ENCODE data around the gene MADCAM1.

MADCAM1 gene

DNA sequence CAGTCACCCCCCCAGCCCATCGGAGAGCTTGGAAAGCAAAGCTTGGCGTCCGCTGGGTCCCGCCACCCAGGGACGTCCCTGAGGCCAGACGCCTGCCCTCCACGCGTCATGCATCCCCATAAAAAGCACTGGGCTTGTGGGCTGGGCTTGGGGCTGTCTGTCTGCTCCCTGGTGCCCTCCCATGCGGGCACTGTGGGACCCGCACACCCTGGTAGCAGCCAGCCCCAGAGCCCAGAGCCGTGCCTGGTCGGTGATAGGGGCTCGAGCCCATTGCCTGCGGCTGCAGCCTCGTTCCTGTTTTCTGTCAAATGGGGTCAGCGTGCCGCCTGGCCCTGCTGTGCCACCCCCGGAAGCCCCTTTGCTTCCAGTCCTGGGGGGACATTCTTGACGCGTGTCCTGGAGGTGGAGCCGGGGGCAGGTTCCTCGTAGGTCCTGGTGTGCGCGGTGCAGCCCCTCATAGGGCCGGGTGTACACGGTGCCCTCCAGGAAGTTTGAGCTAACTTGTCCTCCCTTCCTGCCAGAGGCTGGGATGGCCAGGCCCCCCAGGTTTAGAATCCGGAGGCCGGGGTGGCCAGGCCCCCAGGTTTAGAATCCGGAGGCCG lies 43.2 kb downstream of the MADCAM1 start:
- H3K4me1 ChIP-seq (ENCODE audit: control insufficient read depth in 2 of 2, insufficient read depth in 1 of 2, low read depth in 1 of 2, low read length in 2 of 2), result no peaks in the 10 kb centered on the region
- H3K27me3 ChIP-seq (ENCODE audit: control insufficient read depth in 3 of 3, insufficient read depth in 3 of 3, low read depth in 1 of 3, low read length in 3 of 3), result no peaks in the 10 kb centered on the region
- DNase-seq (ENCODE audit: low spot score), result no peak
- H3K18ac ChIP-seq (ENCODE audit: low read length), result peak overlapping the region; percentile 11
- H2BK15ac ChIP-seq (ENCODE audit: low read length), result no peak overlapping the region
- H2AFZ ChIP-seq (ENCODE audit: low read length), result no peak overlapping the region
- H4K8ac ChIP-seq (ENCODE audit: low read depth, low read length), result no peak overlapping the region
- H3K79me1 ChIP-seq (ENCODE audit: low read depth, low read length), result peaks cover 32% of the 10 kb centered on the region
- H3K4me2 ChIP-seq (ENCODE audit: insufficient read depth, low read length, poor library complexity, severe bottlenecking), result no peak overlapping the region
- H3K36me3 ChIP-seq (replicated peaks in 1 of 2; ENCODE audit: control insufficient read depth in 2 of 2, insufficient read depth in 2 of 2, low read length in 2 of 2), result peaks cover 49 to 74% of the 10 kb centered on the region in 2 donors
- no peaks in the 10 kb centered on the region for H3K9me3 ChIP-seq (replicated peaks in 1 of 2; ENCODE audit: control insufficient read depth in 2 of 2, insufficient read depth in 1 of 2, low read depth in 1 of 2, low read length in 2 of 2)
- no peak overlapping the region for H2AK5ac ChIP-seq (ENCODE audit: low read depth, low read length)
- no peak overlapping the region for H2BK120ac ChIP-seq (ENCODE audit: low read depth, low read length)
- no peak overlapping the region for H3K14ac ChIP-seq (ENCODE audit: low read length)
- no CpG with 5 or more reads among the region's 30 CpGs for WGBS, 2 donors (ENCODE audit: extremely low coverage in 2 of 2, insufficient read length in 2 of 2, insufficient replicate concordance in 1 of 2)
- H3K4me3 ChIP-seq (ENCODE audit: low read length in 2 of 2), result no peak overlapping the region
- H3K27ac ChIP-seq (replicated peaks; ENCODE audit: low read length), result no peak overlapping the region
- no peak overlapping the region for H3K4ac ChIP-seq (ENCODE audit: low read length)
- H4K91ac ChIP-seq (ENCODE audit: low read depth, low read length, poor library complexity), result no peak overlapping the region
- H3K9ac ChIP-seq (ENCODE audit: low read depth, low read length, poor library complexity), result peak overlapping the region; percentile 44
- no peak overlapping the region for H2BK5ac ChIP-seq (ENCODE audit: low read length)
- H2BK12ac ChIP-seq (ENCODE audit: low read length), result peak overlapping the region; percentile 41
- H3K23ac ChIP-seq (ENCODE audit: low read depth, low read length, poor library complexity), result peak overlapping the region; percentile 55

DNA sequence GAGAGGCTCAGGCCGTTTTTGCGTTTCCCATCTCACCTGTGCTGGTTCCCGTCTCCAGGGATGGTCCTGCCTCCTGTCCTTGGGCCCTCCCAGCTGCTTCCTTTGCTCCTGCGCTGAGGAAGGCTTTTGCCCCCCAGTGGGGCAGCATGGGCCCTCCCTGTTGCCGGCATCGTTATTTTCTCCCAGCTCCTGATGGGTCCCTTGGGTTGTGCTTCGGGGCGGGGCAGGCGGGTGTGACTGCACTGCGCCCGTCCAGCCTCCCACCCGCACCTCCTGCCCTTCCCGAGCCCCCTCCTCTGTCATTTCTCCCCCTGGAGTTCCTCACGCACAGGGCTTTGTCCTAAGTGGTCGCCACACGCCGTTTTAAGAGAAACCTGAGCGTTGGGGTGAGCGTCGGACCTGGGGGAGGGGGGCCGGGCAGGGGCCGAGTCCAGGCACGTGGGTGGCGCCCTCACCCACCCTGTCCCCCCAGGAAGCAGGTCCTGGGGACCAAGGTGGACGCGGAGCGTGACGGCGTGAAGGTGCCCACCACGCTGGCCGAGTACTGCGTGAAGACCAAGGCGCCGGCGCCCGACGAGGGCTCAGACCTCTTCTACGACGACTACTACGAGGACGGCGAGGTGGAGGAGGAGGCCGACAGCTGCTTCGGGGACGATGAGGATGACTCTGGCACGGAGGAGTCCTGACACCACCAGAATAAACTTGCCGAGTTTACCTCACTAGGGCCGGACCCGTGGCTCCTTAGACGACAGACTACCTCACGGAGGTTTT lies 44.8 kb downstream of the MADCAM1 start:
- no peak overlapping the region for H3K4ac ChIP-seq (ENCODE audit: low read length)
- H3K27ac ChIP-seq (replicated peaks; ENCODE audit: low read length), result no peak overlapping the region
- H3K27me3 ChIP-seq (ENCODE audit: control insufficient read depth in 3 of 3, insufficient read depth in 3 of 3, low read depth in 1 of 3, low read length in 3 of 3), result no peaks in the 10 kb centered on the region
- no peak overlapping the region for H3K4me3 ChIP-seq (ENCODE audit: low read length in 2 of 2)
- H3K14ac ChIP-seq (ENCODE audit: low read length), result no peak overlapping the region
- H4K91ac ChIP-seq (ENCODE audit: low read depth, low read length, poor library complexity), result no peak overlapping the region
- H2AFZ ChIP-seq (ENCODE audit: low read length), result no peak overlapping the region
- H3K4me2 ChIP-seq (ENCODE audit: insufficient read depth, low read length, poor library complexity, severe bottlenecking), result no peak overlapping the region
- no peak overlapping the region for H2BK12ac ChIP-seq (ENCODE audit: low read length)
- H3K36me3 ChIP-seq (replicated peaks in 1 of 2; ENCODE audit: control insufficient read depth in 2 of 2, insufficient read depth in 2 of 2, low read length in 2 of 2), result peaks cover 38 to 60% of the 10 kb centered on the region in 2 donors
- no peak overlapping the region for H2BK120ac ChIP-seq (ENCODE audit: low read depth, low read length)
- H2BK15ac ChIP-seq (ENCODE audit: low read length), result no peak overlapping the region
- peaks cover 24% of the 10 kb centered on the region for H3K79me1 ChIP-seq (ENCODE audit: low read depth, low read length)
- no peak overlapping the region for H3K23ac ChIP-seq (ENCODE audit: low read depth, low read length, poor library complexity)
- no peak overlapping the region for H3K18ac ChIP-seq (ENCODE audit: low read length)
- H3K4me1 ChIP-seq (ENCODE audit: control insufficient read depth in 2 of 2, insufficient read depth in 1 of 2, low read depth in 1 of 2, low read length in 2 of 2), result peaks cover 0 to 2% of the 10 kb centered on the region in 2 donors
- WGBS, 2 donors (ENCODE audit: extremely low coverage in 2 of 2, insufficient read length in 2 of 2, insufficient replicate concordance in 1 of 2), result no CpG with 5 or more reads among the region's 51 CpGs
- H2BK5ac ChIP-seq (ENCODE audit: low read length), result no peak overlapping the region
- H2AK5ac ChIP-seq (ENCODE audit: low read depth, low read length), result no peak overlapping the region
- H3K9ac ChIP-seq (ENCODE audit: low read depth, low read length, poor library complexity), result no peak overlapping the region
- no peak overlapping the region for H4K8ac ChIP-seq (ENCODE audit: low read depth, low read length)
- no peak for DNase-seq (ENCODE audit: low spot score)
- H3K9me3 ChIP-seq (replicated peaks in 1 of 2; ENCODE audit: control insufficient read depth in 2 of 2, insufficient read depth in 1 of 2, low read depth in 1 of 2, low read length in 2 of 2), result no peaks in the 10 kb centered on the region

DNA sequence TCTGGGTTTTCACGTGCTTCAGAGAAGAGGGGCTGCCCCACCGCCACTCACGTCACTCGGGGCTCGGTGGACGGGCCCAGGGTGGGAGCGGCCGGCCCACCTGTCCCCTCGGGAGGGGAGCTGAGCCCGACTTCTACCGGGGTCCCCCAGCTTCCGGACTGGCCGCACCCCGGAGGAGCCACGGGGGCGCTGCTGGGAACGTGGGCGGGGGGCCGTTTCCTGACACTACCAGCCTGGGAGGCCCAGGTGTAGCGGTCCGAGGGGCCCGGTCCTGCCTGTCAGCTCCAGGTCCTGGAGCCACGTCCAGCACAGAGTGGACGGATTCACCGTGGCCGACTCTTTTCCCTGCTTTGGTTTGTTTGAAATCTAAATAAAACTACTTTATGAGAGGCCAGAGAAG lies 45.4 kb downstream of the MADCAM1 start:
- Histone ChIP-seq H3K4me1 (ENCODE audit: control insufficient read depth in 2 of 2, insufficient read depth in 1 of 2, low read depth in 1 of 2, low read length in 2 of 2) (peaks cover 0 to 2% of the 10 kb centered on the region in 2 donors), H3K23ac (ENCODE audit: low read depth, low read length, poor library complexity) (peak overlapping the region; percentile 55), H2AK5ac (ENCODE audit: low read depth, low read length) (no peak overlapping the region), H4K91ac (ENCODE audit: low read depth, low read length, poor library complexity) (no peak overlapping the region), H3K36me3 (replicated peaks in 1 of 2; ENCODE audit: control insufficient read depth in 2 of 2, insufficient read depth in 2 of 2, low read length in 2 of 2) (peaks cover 32 to 54% of the 10 kb centered on the region in 2 donors), H3K18ac (ENCODE audit: low read length) (no peak overlapping the region), H3K4me2 (ENCODE audit: insufficient read depth, low read length, poor library complexity, severe bottlenecking) (no peak overlapping the region), H2BK5ac (ENCODE audit: low read length) (no peak overlapping the region), H3K9ac (ENCODE audit: low read depth, low read length, poor library complexity) (no peak overlapping the region), H2BK120ac (ENCODE audit: low read depth, low read length) (no peak overlapping the region), H2AFZ (ENCODE audit: low read length) (no peak overlapping the region), H3K27ac (replicated peaks; ENCODE audit: low read length) (no peak overlapping the region), H2BK12ac (ENCODE audit: low read length) (no peak overlapping the region), H3K4me3 (ENCODE audit: low read length in 2 of 2) (no peak overlapping the region), H4K8ac (ENCODE audit: low read depth, low read length) (no peak overlapping the region), H3K9me3 (replicated peaks in 1 of 2; ENCODE audit: control insufficient read depth in 2 of 2, insufficient read depth in 1 of 2, low read depth in 1 of 2, low read length in 2 of 2) (no peaks in the 10 kb centered on the region), H3K14ac (ENCODE audit: low read length) (no peak overlapping the region), H3K79me1 (ENCODE audit: low read depth, low read length) (peaks cover 18% of the 10 kb centered on the region), H2BK15ac (ENCODE audit: low read length) (no peak overlapping the region), H3K27me3 (ENCODE audit: control insufficient read depth in 3 of 3, insufficient read depth in 3 of 3, low read depth in 1 of 3, low read length in 3 of 3) (no peaks in the 10 kb centered on the region), H3K4ac (ENCODE audit: low read length) (no peak overlapping the region)
- WGBS, 2 donors (ENCODE audit: extremely low coverage in 2 of 2, insufficient read length in 2 of 2, insufficient replicate concordance in 1 of 2), result no CpG with 5 or more reads among the region's 26 CpGs
- no peak for DNase-seq (ENCODE audit: low spot score)

DNA sequence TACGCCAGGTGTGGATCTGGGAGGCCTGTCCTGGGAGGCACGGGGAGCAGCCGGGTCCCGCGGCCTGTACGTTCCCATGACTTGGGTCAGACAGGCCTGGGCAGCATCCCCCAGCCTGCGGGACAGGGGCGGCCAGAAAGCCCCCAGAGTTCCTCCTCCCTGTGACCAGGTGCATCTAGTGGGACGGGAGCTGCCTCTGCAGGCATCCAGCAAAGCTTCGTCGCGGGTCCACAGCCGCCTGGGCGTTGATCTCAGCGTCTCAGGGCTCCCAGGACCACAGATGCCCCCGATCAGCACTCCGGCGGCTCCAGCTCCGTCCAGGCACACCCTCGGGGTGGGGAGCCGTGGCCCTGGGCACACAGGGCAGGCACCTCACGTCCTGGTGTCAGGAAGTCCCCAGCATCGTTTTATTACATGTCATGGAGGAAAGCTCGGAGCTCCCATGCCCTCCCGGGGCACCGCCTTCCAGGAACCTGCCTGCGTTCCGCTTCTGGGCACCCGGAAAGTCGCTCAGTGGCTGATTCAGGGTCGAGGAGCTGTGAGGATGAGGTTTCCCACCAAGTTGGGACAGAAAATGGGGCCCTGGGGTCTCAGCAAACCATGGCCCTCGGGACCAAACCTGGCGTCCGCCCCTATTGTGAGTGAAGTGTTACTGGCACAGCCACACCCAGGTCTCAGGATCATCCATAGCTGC lies 46.0 kb downstream of the MADCAM1 start:
- WGBS, 2 donors (ENCODE audit: extremely low coverage in 2 of 2, insufficient read length in 2 of 2, insufficient replicate concordance in 1 of 2), result no CpG with 5 or more reads among the region's 34 CpGs
- Histone ChIP-seq H2BK120ac (ENCODE audit: low read depth, low read length) (no peak overlapping the region), H3K9me3 (replicated peaks in 1 of 2; ENCODE audit: control insufficient read depth in 2 of 2, insufficient read depth in 1 of 2, low read depth in 1 of 2, low read length in 2 of 2) (no peaks in the 10 kb centered on the region)

More for the DNA sequence above, 46.0 kb downstream of the MADCAM1 start:
- no peak overlapping the region for H2AFZ ChIP-seq (ENCODE audit: low read length)
- H3K36me3 ChIP-seq (replicated peaks in 1 of 2; ENCODE audit: control insufficient read depth in 2 of 2, insufficient read depth in 2 of 2, low read length in 2 of 2), result peaks cover 27 to 49% of the 10 kb centered on the region in 2 donors
- H3K4me1 ChIP-seq (ENCODE audit: control insufficient read depth in 2 of 2, insufficient read depth in 1 of 2, low read depth in 1 of 2, low read length in 2 of 2), result peaks cover 0 to 2% of the 10 kb centered on the region in 2 donors
- H3K79me1 ChIP-seq (ENCODE audit: low read depth, low read length), result peaks cover 14% of the 10 kb centered on the region
- H4K8ac ChIP-seq (ENCODE audit: low read depth, low read length), result no peak overlapping the region
- no peak overlapping the region for H3K4ac ChIP-seq (ENCODE audit: low read length)
- no peak overlapping the region for H2BK5ac ChIP-seq (ENCODE audit: low read length)
- no peak overlapping the region for H4K91ac ChIP-seq (ENCODE audit: low read depth, low read length, poor library complexity)
- peak overlapping the region; percentile 55 for H3K23ac ChIP-seq (ENCODE audit: low read depth, low read length, poor library complexity)
- H3K9ac ChIP-seq (ENCODE audit: low read depth, low read length, poor library complexity), result peak overlapping the region; percentile 3
- peak overlapping the region; percentile 28 for H3K18ac ChIP-seq (ENCODE audit: low read length)
- H2AK5ac ChIP-seq (ENCODE audit: low read depth, low read length), result no peak overlapping the region
- H3K4me2 ChIP-seq (ENCODE audit: insufficient read depth, low read length, poor library complexity, severe bottlenecking), result no peak overlapping the region
- no peak overlapping the region for H2BK12ac ChIP-seq (ENCODE audit: low read length)
- no peak for DNase-seq (ENCODE audit: low spot score)
- H3K27me3 ChIP-seq (ENCODE audit: control insufficient read depth in 3 of 3, insufficient read depth in 3 of 3, low read depth in 1 of 3, low read length in 3 of 3), result no peaks in the 10 kb centered on the region
- no peak overlapping the region for H3K4me3 ChIP-seq (ENCODE audit: low read length in 2 of 2)
- no peak overlapping the region for H2BK15ac ChIP-seq (ENCODE audit: low read length)
- no peak overlapping the region for H3K27ac ChIP-seq (replicated peaks; ENCODE audit: low read length)
- no peak overlapping the region for H3K14ac ChIP-seq (ENCODE audit: low read length)

All from neuronal stem cell (in vitro differentiated cells).